ENCODE data around the gene NFKB1. TPM values are rescaled to one million over a fixed set of nuclear protein-coding genes. Genes with fewer than 3 reads are reported as not detected.

NFKB1 gene
- total and polyA plus RNA-seq, 2 donors (not counting 1 experiment from before 2014, with no cell fraction given), result 20.9 to 32.5 TPM

DNA sequence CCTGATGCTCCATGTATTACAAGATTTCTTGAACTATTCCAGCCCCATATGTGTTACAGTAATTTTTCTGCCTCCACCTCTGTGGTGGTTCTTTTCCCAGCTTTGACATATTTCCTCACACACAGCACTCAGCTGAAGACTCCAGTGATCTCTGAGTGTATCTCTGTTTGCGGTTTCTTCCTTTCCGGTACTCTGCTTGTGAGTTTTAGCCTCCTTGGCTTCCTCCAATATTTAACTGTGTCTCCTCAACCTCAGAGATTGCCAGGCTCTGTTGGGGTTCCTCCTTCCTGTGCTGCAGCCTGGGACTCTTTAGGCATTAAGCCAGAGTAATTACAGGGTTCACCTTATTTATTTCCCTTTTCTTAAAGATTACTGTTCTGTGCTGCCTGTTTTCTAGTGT is 73.2 kb downstream of the NFKB1 start:
- no peaks in the 10 kb centered on the region for H3K79me2 ChIP-seq (ENCODE audit: control insufficient read depth, insufficient read depth, low read length)
- H3K27ac ChIP-seq (ENCODE audit: insufficient read depth, low read length), result no peak overlapping the region
- H3K4me2 ChIP-seq (ENCODE audit: extremely low read depth, insufficient read depth, low read length), result no peak overlapping the region
- no peak overlapping the region for H3K4me3 ChIP-seq (replicated peaks in 1 of 4; ENCODE audit: control extremely low read depth in 1 of 4, insufficient read depth in 1 of 4, low read depth in 3 of 4, low read length in 4 of 4)
- no peaks in the 10 kb centered on the region for H3K9me3 ChIP-seq (ENCODE audit: control insufficient read depth, insufficient read depth, low read depth, low read length)
- no peak overlapping the region for H2AFZ ChIP-seq (ENCODE audit: low read length)
- H3K9ac ChIP-seq (ENCODE audit: insufficient read depth, low read length), result no peak overlapping the region
- TF ChIP-seq EZH2 (IDR thresholded peaks at IDR 0.05; ENCODE audit: low read length, missing control alignments), result no peak
- no peak for TF ChIP-seq CTCF (conservative IDR thresholded peaks at IDR 0.05 in 1 of 2, IDR thresholded peaks at IDR 0.05 in 1 of 2; ENCODE audit: low read depth in 1 of 2, low read length in 2 of 2)
- DNase-seq (ENCODE audit: low read depth in 2 of 2), result peak in 1 of 2 donors; percentile 47
- no peaks in the 10 kb centered on the region for H4K20me1 ChIP-seq (ENCODE audit: control insufficient read depth, extremely low read depth, insufficient read depth, low read length)
- no peaks in the 10 kb centered on the region for H3K4me1 ChIP-seq (ENCODE audit: control insufficient read depth, extremely low read depth, insufficient read depth, low read length)
- no peaks in the 10 kb centered on the region for H3K36me3 ChIP-seq (ENCODE audit: control insufficient read depth, insufficient read depth, low read length)
- no peaks in the 10 kb centered on the region for H3K27me3 ChIP-seq (ENCODE audit: control insufficient read depth, insufficient read depth, low read length)

DNA sequence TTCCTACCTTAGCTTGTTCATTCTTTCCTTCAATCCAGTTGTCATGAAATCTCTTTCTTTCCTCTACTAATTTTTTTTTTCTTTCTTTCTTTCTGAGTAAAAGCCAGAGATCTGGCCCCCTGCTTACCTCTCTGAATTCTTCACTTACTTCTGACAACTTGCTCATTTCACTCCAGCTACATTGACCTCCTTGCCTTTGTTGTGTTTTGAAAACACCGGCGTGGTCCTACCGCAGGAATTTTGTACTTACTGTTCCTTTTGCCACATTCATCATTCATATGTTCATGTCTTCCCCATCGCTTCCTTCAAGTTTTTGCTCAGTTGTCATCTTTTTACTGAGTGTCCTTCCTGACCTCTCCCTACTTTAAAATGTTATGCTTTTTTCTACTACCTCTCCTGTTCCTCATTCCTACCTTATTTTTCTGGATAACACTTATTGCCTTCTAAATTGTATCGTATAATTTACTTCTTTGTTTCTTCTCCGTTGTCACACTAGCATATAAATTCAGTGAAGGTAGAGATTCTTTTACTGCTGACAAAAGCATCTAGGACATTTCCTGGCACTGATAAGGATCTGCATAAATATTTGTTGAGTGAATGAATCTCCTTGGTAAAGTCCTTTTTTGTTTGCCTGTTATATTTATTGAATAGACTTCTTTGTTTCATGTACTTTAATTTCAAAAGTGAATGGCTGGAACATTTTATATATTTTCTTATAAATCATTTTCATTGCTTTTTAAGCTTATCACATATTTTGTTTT is 74.4 kb downstream of the NFKB1 start:
- Histone ChIP-seq H3K36me3 (ENCODE audit: control insufficient read depth, insufficient read depth, low read length) (no peaks in the 10 kb centered on the region), H3K79me2 (ENCODE audit: control insufficient read depth, insufficient read depth, low read length) (no peaks in the 10 kb centered on the region), H3K4me1 (ENCODE audit: control insufficient read depth, extremely low read depth, insufficient read depth, low read length) (no peaks in the 10 kb centered on the region), H3K9ac (ENCODE audit: insufficient read depth, low read length) (no peak overlapping the region), H3K4me3 (replicated peaks in 1 of 4; ENCODE audit: control extremely low read depth in 1 of 4, insufficient read depth in 1 of 4, low read depth in 3 of 4, low read length in 4 of 4) (no peak overlapping the region), H3K9me3 (ENCODE audit: control insufficient read depth, insufficient read depth, low read depth, low read length) (no peaks in the 10 kb centered on the region), H3K27ac (ENCODE audit: insufficient read depth, low read length) (no peak overlapping the region), H3K4me2 (ENCODE audit: extremely low read depth, insufficient read depth, low read length) (no peak overlapping the region), H2AFZ (ENCODE audit: low read length) (no peak overlapping the region), H4K20me1 (ENCODE audit: control insufficient read depth, extremely low read depth, insufficient read depth, low read length) (no peaks in the 10 kb centered on the region), H3K27me3 (ENCODE audit: control insufficient read depth, insufficient read depth, low read length) (no peaks in the 10 kb centered on the region)
- TF ChIP-seq EZH2 (IDR thresholded peaks at IDR 0.05; ENCODE audit: low read length, missing control alignments) (no peak), CTCF (conservative IDR thresholded peaks at IDR 0.05 in 1 of 2, IDR thresholded peaks at IDR 0.05 in 1 of 2; ENCODE audit: low read depth in 1 of 2, low read length in 2 of 2) (no peak)
- peak in 1 of 2 donors; percentile 54 for DNase-seq (ENCODE audit: low read depth in 2 of 2)

DNA sequence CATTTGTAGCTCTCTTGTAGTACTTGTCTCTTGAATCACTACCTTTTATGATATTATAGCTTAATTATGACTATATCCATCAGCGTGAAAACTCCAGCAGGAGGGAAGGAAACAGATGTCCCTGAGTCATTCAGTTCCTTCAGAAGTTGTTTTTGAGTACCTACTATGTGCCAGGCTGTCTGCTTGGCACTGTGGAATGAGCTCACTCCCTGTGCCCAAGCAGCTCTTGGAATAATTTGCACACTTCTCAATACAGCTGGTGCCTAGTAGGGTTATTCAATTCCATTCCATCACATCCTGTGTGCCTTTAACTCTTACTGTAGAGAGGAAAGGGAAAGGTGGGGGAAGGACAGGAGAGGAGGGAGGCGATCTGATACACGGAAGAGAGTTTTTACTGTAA is 77.1 kb downstream of the NFKB1 start:
- Histone ChIP-seq H3K4me1 (ENCODE audit: control insufficient read depth, extremely low read depth, insufficient read depth, low read length) (no peaks in the 10 kb centered on the region), H3K36me3 (ENCODE audit: control insufficient read depth, insufficient read depth, low read length) (peaks cover 2% of the 10 kb centered on the region), H3K9me3 (ENCODE audit: control insufficient read depth, insufficient read depth, low read depth, low read length) (no peaks in the 10 kb centered on the region), H3K79me2 (ENCODE audit: control insufficient read depth, insufficient read depth, low read length) (no peaks in the 10 kb centered on the region), H4K20me1 (ENCODE audit: control insufficient read depth, extremely low read depth, insufficient read depth, low read length) (no peaks in the 10 kb centered on the region), H3K27ac (ENCODE audit: insufficient read depth, low read length) (no peak overlapping the region), H3K4me3 (replicated peaks in 1 of 4; ENCODE audit: control extremely low read depth in 1 of 4, insufficient read depth in 1 of 4, low read depth in 3 of 4, low read length in 4 of 4) (no peak overlapping the region), H2AFZ (ENCODE audit: low read length) (no peak overlapping the region), H3K4me2 (ENCODE audit: extremely low read depth, insufficient read depth, low read length) (no peak overlapping the region), H3K9ac (ENCODE audit: insufficient read depth, low read length) (no peak overlapping the region), H3K27me3 (ENCODE audit: control insufficient read depth, insufficient read depth, low read length) (no peaks in the 10 kb centered on the region)
- no peak for DNase-seq (ENCODE audit: low read depth in 2 of 2)
- no peak for TF ChIP-seq EZH2 (IDR thresholded peaks at IDR 0.05; ENCODE audit: low read length, missing control alignments)
- no peak for TF ChIP-seq CTCF (conservative IDR thresholded peaks at IDR 0.05 in 1 of 2, IDR thresholded peaks at IDR 0.05 in 1 of 2; ENCODE audit: low read depth in 1 of 2, low read length in 2 of 2)
